ENCODE measurements around the gene WT1.

Gene WT1

GRCh38 chr11:32427616-32427934, 7.8 kb downstream of the WT1 start:
- Histone ChIP-seq H2BK5ac (ENCODE audit: low read depth, low read length, poor library complexity, severe bottlenecking) (no peak overlapping the region), H3K14ac (ENCODE audit: low read length in 2 of 2) (no peak overlapping the region), H2BK12ac (ENCODE audit: low read length in 2 of 2) (no peak overlapping the region), H3K27ac (ENCODE audit: low read length, poor library complexity, severe bottlenecking) (no peak overlapping the region), H3K23ac (ENCODE audit: low read length in 2 of 2) (peak overlapping the region in 1 of 2 experiments; percentile 87), H3K9ac (ENCODE audit: low read length) (no peak overlapping the region), H3K27me3 (ENCODE audit: control insufficient read depth in 1 of 2, insufficient read depth in 1 of 2, low read length in 2 of 2) (peaks cover 84 to 95% of the 10 kb centered on the region in 2 experiments), H3K4me3 (ENCODE audit: insufficient read depth in 1 of 2, low read depth in 1 of 2, low read length in 2 of 2) (no peak overlapping the region), H3K9me3 (ENCODE audit: control insufficient read depth, low read length) (peaks cover 12% of the 10 kb centered on the region), H2AFZ (ENCODE audit: low read depth, low read length) (no peak overlapping the region), H4K91ac (ENCODE audit: low read length) (no peak overlapping the region), H4K8ac (ENCODE audit: low read length) (no peak overlapping the region), H3K4me2 (ENCODE audit: low read length, poor library complexity, severe bottlenecking) (no peak overlapping the region), H3K79me1 (replicated peaks; ENCODE audit: low read length, poor library complexity, severe bottlenecking) (no peaks in the 10 kb centered on the region), H3K18ac (ENCODE audit: low read depth in 1 of 2, low read length in 2 of 2) (no peak overlapping the region), H3K36me3 (ENCODE audit: control insufficient read depth in 1 of 2, insufficient read depth in 2 of 2, low read depth in 1 of 2, low read length in 2 of 2) (no peaks in the 10 kb centered on the region), H2AK5ac (ENCODE audit: low read length, severe bottlenecking) (no peak overlapping the region), H3K4ac (ENCODE audit: low read depth in 1 of 2, low read length in 2 of 2) (no peak overlapping the region), H2BK120ac (ENCODE audit: low read depth, low read length) (no peak overlapping the region), H3K4me1 (ENCODE audit: control insufficient read depth, insufficient read depth, low read depth, low read length) (peaks cover 16% of the 10 kb centered on the region), H2BK15ac (ENCODE audit: low read depth, poor library complexity, severe bottlenecking) (no peak overlapping the region)
- 2% methylated on average over 11 of the region's 18 CpGs for WGBS
- DNase-seq: no peak

GRCh38 chr11:32426819-32427615, 8.3 kb downstream of the WT1 start:
- Histone ChIP-seq H3K4me2 (ENCODE audit: low read length, poor library complexity, severe bottlenecking) (no peak overlapping the region), H3K4me3 (ENCODE audit: insufficient read depth in 1 of 2, low read depth in 1 of 2, low read length in 2 of 2) (no peak overlapping the region), H3K27ac (ENCODE audit: low read length, poor library complexity, severe bottlenecking) (no peak overlapping the region), H4K8ac (ENCODE audit: low read length) (no peak overlapping the region), H2AFZ (ENCODE audit: low read depth, low read length) (no peak overlapping the region), H3K9me3 (ENCODE audit: control insufficient read depth, low read length) (peaks cover 9% of the 10 kb centered on the region), H2BK15ac (ENCODE audit: low read depth, poor library complexity, severe bottlenecking) (no peak overlapping the region), H3K18ac (ENCODE audit: low read depth in 1 of 2, low read length in 2 of 2) (no peak overlapping the region), H3K4me1 (ENCODE audit: control insufficient read depth, insufficient read depth, low read depth, low read length) (peaks cover 16% of the 10 kb centered on the region), H2BK12ac (ENCODE audit: low read length in 2 of 2) (no peak overlapping the region), H4K91ac (ENCODE audit: low read length) (no peak overlapping the region), H3K9ac (ENCODE audit: low read length) (no peak overlapping the region), H2AK5ac (ENCODE audit: low read length, severe bottlenecking) (no peak overlapping the region), H3K14ac (ENCODE audit: low read length in 2 of 2) (no peak overlapping the region), H3K23ac (ENCODE audit: low read length in 2 of 2) (peak overlapping the region in 1 of 2 experiments; percentile 5), H3K79me1 (replicated peaks; ENCODE audit: low read length, poor library complexity, severe bottlenecking) (no peaks in the 10 kb centered on the region), H3K36me3 (ENCODE audit: control insufficient read depth in 1 of 2, insufficient read depth in 2 of 2, low read depth in 1 of 2, low read length in 2 of 2) (no peaks in the 10 kb centered on the region), H2BK5ac (ENCODE audit: low read depth, low read length, poor library complexity, severe bottlenecking) (no peak overlapping the region), H3K4ac (ENCODE audit: low read depth in 1 of 2, low read length in 2 of 2) (no peak overlapping the region), H2BK120ac (ENCODE audit: low read depth, low read length) (no peak overlapping the region), H3K27me3 (ENCODE audit: control insufficient read depth in 1 of 2, insufficient read depth in 1 of 2, low read length in 2 of 2) (peaks cover 79 to 92% of the 10 kb centered on the region in 2 experiments)
- 4% methylated on average over 49 of the region's 59 CpGs for WGBS
- no peak for DNase-seq

DNA sequence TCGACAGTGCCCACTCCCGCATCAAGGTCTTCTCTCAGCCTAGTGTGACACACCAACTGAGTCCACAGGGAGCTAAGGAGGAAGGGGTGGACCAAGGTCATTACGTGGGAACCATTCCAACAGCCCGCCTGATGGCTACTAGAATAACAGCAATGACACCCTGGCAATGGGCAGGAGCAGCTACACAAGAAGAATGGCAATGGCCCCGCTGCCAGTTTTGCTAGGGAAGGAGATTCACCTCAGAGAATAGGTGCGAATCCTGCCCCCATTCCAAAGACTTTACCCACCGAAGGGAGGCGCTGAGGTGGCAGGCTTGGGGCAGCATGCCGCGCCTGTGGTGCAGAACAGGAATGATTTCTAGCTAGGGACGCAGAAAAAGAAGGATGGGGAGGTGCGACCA, 9.1 kb downstream of the WT1 start:
- no peak for DNase-seq
- WGBS: 18% methylated on average over 12 of the region's 12 CpGs

GRCh38 chr11:32425761-32426160, 9.6 kb downstream of the WT1 start:
- WGBS: 91% methylated on average over 3 of the region's 5 CpGs
- Histone ChIP-seq H2AK5ac (ENCODE audit: low read length, severe bottlenecking) (no peak overlapping the region), H2BK5ac (ENCODE audit: low read depth, low read length, poor library complexity, severe bottlenecking) (no peak overlapping the region)

More for the DNA sequence above, 9.1 kb downstream of the WT1 start:
- H3K27ac ChIP-seq (ENCODE audit: low read length, poor library complexity, severe bottlenecking): no peak overlapping the region
- H3K14ac ChIP-seq (ENCODE audit: low read length in 2 of 2): no peak overlapping the region
- H2BK15ac ChIP-seq (ENCODE audit: low read depth, poor library complexity, severe bottlenecking): no peak overlapping the region
- H2BK120ac ChIP-seq (ENCODE audit: low read depth, low read length): no peak overlapping the region
- peaks cover 16% of the 10 kb centered on the region for H3K4me1 ChIP-seq (ENCODE audit: control insufficient read depth, insufficient read depth, low read depth, low read length)
- no peak overlapping the region for H3K18ac ChIP-seq (ENCODE audit: low read depth in 1 of 2, low read length in 2 of 2)
- H2BK12ac ChIP-seq (ENCODE audit: low read length in 2 of 2): no peak overlapping the region
- no peaks in the 10 kb centered on the region for H3K36me3 ChIP-seq (ENCODE audit: control insufficient read depth in 1 of 2, insufficient read depth in 2 of 2, low read depth in 1 of 2, low read length in 2 of 2)
- H2BK5ac ChIP-seq (ENCODE audit: low read depth, low read length, poor library complexity, severe bottlenecking): no peak overlapping the region
- no peak overlapping the region for H3K4ac ChIP-seq (ENCODE audit: low read depth in 1 of 2, low read length in 2 of 2)
- H3K9ac ChIP-seq (ENCODE audit: low read length): no peak overlapping the region
- peaks cover 9% of the 10 kb centered on the region for H3K9me3 ChIP-seq (ENCODE audit: control insufficient read depth, low read length)
- no peak overlapping the region for H2AFZ ChIP-seq (ENCODE audit: low read depth, low read length)
- H3K79me1 ChIP-seq (replicated peaks; ENCODE audit: low read length, poor library complexity, severe bottlenecking): no peaks in the 10 kb centered on the region
- no peak overlapping the region for H4K91ac ChIP-seq (ENCODE audit: low read length)
- no peak overlapping the region for H3K4me3 ChIP-seq (ENCODE audit: insufficient read depth in 1 of 2, low read depth in 1 of 2, low read length in 2 of 2)
- H2AK5ac ChIP-seq (ENCODE audit: low read length, severe bottlenecking): no peak overlapping the region
- no peak overlapping the region for H3K23ac ChIP-seq (ENCODE audit: low read length in 2 of 2)
- no peak overlapping the region for H3K4me2 ChIP-seq (ENCODE audit: low read length, poor library complexity, severe bottlenecking)
- peaks cover 70 to 90% of the 10 kb centered on the region in 2 experiments for H3K27me3 ChIP-seq (ENCODE audit: control insufficient read depth in 1 of 2, insufficient read depth in 1 of 2, low read length in 2 of 2)
- H4K8ac ChIP-seq (ENCODE audit: low read length): no peak overlapping the region

More at GRCh38 chr11:32425761-32426160, 9.6 kb downstream of the WT1 start:
- Histone ChIP-seq H3K18ac (ENCODE audit: low read depth in 1 of 2, low read length in 2 of 2) (no peak overlapping the region), H3K4ac (ENCODE audit: low read depth in 1 of 2, low read length in 2 of 2) (no peak overlapping the region), H3K79me1 (replicated peaks; ENCODE audit: low read length, poor library complexity, severe bottlenecking) (no peaks in the 10 kb centered on the region), H3K23ac (ENCODE audit: low read length in 2 of 2) (no peak overlapping the region), H2BK120ac (ENCODE audit: low read depth, low read length) (no peak overlapping the region), H4K91ac (ENCODE audit: low read length) (no peak overlapping the region), H2AFZ (ENCODE audit: low read depth, low read length) (no peak overlapping the region), H3K4me2 (ENCODE audit: low read length, poor library complexity, severe bottlenecking) (no peak overlapping the region), H3K27ac (ENCODE audit: low read length, poor library complexity, severe bottlenecking) (no peak overlapping the region), H3K4me3 (ENCODE audit: insufficient read depth in 1 of 2, low read depth in 1 of 2, low read length in 2 of 2) (no peak overlapping the region), H3K27me3 (ENCODE audit: control insufficient read depth in 1 of 2, insufficient read depth in 1 of 2, low read length in 2 of 2) (peaks cover 66 to 88% of the 10 kb centered on the region in 2 experiments), H2BK15ac (ENCODE audit: low read depth, poor library complexity, severe bottlenecking) (no peak overlapping the region), H3K9me3 (ENCODE audit: control insufficient read depth, low read length) (peaks cover 9% of the 10 kb centered on the region), H2BK12ac (ENCODE audit: low read length in 2 of 2) (no peak overlapping the region), H4K8ac (ENCODE audit: low read length) (no peak overlapping the region), H3K36me3 (ENCODE audit: control insufficient read depth in 1 of 2, insufficient read depth in 2 of 2, low read depth in 1 of 2, low read length in 2 of 2) (no peaks in the 10 kb centered on the region), H3K14ac (ENCODE audit: low read length in 2 of 2) (no peak overlapping the region), H3K4me1 (ENCODE audit: control insufficient read depth, insufficient read depth, low read depth, low read length) (peaks cover 12% of the 10 kb centered on the region), H3K9ac (ENCODE audit: low read length) (no peak overlapping the region)
- DNase-seq: no peak

Data from mesenchymal stem cell (in vitro differentiated cells and primary cell).